Gastrocnemius medialis (tissue), 4 donors: ENCODE measurements around the gene CASKIN1. TPM values are rescaled to one million over a fixed set of nuclear protein-coding genes. Genes with fewer than 3 reads are reported as not detected.
A peak's percentile ranks its signal among the peaks of the same experiment; 100 is the strongest.
"Not testable (repeated sequence)": the region's sequence is repeated elsewhere in the genome, so short reads cannot be mapped to it uniquely, and the experiment has no call there.

ENCODE experiments used
- ATAC-seq, 2 donors: fragments of 150-250 bp; one replicate each; pipeline ENCODE4 v1.9.1; 2016
- DNase-seq, 2 donors: peaks; one replicate each; pipeline ENCODE4 v3.0.0-alpha.2; 2019
- H3K27ac ChIP-seq, 4 donors: fragments of 200-600 bp; sonication (generic); 1 replicate in 1 of 4; 2 replicates in 3 of 4; pipeline ENCODE4 v1.5.1; 2016 to 2018; ENCODE audit warnings: mild to moderate bottlenecking in 2 of 4, moderate library complexity in 1 of 4
- H3K27me3 ChIP-seq, 3 donors: fragments of 200-600 bp; sonication (generic) in 2 of 3; 1 replicate in 1 of 3; 2 replicates in 2 of 3; pipeline versions ENCODE4 v1.5.1 to v1.6.0; 2016 to 2019; ENCODE audit warnings: mild to moderate bottlenecking in 1 of 3, moderate library complexity in 1 of 3
- H3K36me3 ChIP-seq, 2 donors: fragments of 200-600 bp; sonication (generic) in 1 of 2; one replicate each; pipeline ENCODE4 v1.5.1; 2017 to 2018
- H3K4me1 ChIP-seq, 2 donors: fragments of 200-600 bp; sonication (generic) in 1 of 2; one replicate each; pipeline ENCODE4 v1.5.1; 2016 to 2017; ENCODE audit warnings: mild to moderate bottlenecking in 2 of 2
- H3K4me3 ChIP-seq, 4 donors: fragments of 200-600 bp; sonication (generic) in 3 of 4; 1 replicate in 1 of 4; 2 replicates in 3 of 4; pipeline ENCODE4 v1.5.1; 2016 to 2019; ENCODE audit warnings: mild to moderate bottlenecking in 2 of 4
- H3K9me3 ChIP-seq, 3 donors: fragments of 200-600 bp; sonication (generic) in 2 of 3; 1 replicate in 1 of 3; 2 replicates in 2 of 3; pipeline ENCODE4 v1.5.1; 2016 to 2019
- POLR2A ChIP-seq, 2 donors: fragments of 450-650 bp; IDR thresholded peaks; one replicate each; pipeline ENCODE4 v1.6.1; 2017; ENCODE audit warnings: antibody characterized with exemption in 2 of 2, mild to moderate bottlenecking in 2 of 2, moderate library complexity in 2 of 2
- in situ Hi-C, 4 donors: fragments of 200-750 bp; cut with MboI; loops; one replicate each; pipeline versions ENCODE4 v1.15.0 to v1.8.0; 2017; ENCODE audit warnings: low sequenced_read_pairs in 4 of 4
- intact Hi-C: fragments of 100-400 bp; cut with DNase I; formaldehyde crosslinking; loops from one replicate; pipeline ENCODE4 v1.15.1; 2023; ENCODE audit warnings: low total_unique reads
- total RNA-seq, 4 donors: library from RNA; depleted of rRNA; stranded (reverse); fragments of >200 nt; gene quantifications; one replicate each; pipeline versions ENCODE4 v1.1.0 to v1.2.3, GENCODE V29; 2016
- TF ChIP-seq, protein P1 (sequence below), 5 experiments: fragments of 450-650 bp in 3 of 5; fragments of 200-600 bp in 2 of 5; sonication (generic) in 2 of 5; IDR thresholded peaks in 4 of 5; conservative IDR thresholded peaks in 1 of 5; 1 replicate in 4 of 5; 2 replicates in 1 of 5; pipeline ENCODE4 v1.5.1; 2016 to 2019; ENCODE audit warnings: antibody characterized with exemption in 5 of 5, mild to moderate bottlenecking in 3 of 5, moderate library complexity in 3 of 5

The CASKIN1 gene
- total RNA-seq, 4 donors from 2014 or later, result 0.07 to 0.51 (median 0.10) TPM; not detected in 1

DNA sequence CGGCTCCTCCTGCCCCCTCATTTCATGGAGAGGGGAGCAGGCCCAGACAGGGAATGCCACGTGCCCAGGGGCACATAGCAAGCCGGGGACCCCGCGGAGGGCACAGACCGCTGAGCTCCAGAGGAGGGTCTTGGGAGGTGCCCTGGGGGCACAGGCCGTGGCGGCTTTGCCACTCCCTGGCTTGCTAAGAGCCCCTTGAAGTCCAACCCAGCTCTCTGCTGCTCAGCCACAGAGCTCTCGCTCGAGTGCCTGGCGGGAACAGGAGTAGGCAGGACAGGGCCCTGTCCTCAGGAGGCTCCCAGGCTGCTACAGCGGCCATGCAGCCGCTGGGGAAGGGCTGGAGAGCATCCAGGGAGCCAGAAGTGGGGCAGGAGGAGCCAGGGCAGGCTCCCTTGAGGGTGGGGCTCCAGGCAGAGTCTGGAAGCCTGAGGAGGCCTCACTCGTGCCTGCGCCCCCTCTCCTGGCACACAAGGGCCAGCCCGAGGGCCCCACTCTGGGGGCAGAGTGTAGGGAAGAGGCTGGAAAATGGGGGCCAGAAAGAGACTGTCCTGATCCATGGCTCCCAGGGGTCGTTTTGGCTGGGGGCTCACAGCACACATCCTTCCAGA is 52.4 kb downstream of the CASKIN1 start:
- H3K27ac ChIP-seq, result no peak overlapping the region
- TF ChIP-seq, protein P1, sequence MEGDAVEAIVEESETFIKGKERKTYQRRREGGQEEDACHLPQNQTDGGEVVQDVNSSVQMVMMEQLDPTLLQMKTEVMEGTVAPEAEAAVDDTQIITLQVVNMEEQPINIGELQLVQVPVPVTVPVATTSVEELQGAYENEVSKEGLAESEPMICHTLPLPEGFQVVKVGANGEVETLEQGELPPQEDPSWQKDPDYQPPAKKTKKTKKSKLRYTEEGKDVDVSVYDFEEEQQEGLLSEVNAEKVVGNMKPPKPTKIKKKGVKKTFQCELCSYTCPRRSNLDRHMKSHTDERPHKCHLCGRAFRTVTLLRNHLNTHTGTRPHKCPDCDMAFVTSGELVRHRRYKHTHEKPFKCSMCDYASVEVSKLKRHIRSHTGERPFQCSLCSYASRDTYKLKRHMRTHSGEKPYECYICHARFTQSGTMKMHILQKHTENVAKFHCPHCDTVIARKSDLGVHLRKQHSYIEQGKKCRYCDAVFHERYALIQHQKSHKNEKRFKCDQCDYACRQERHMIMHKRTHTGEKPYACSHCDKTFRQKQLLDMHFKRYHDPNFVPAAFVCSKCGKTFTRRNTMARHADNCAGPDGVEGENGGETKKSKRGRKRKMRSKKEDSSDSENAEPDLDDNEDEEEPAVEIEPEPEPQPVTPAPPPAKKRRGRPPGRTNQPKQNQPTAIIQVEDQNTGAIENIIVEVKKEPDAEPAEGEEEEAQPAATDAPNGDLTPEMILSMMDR (IDR thresholded peaks at IDR 0.05 in 4 of 5, conservative IDR thresholded peaks at IDR 0.05 in 1 of 5), result no peak
- TF ChIP-seq POLR2A (IDR thresholded peaks at IDR 0.05), result no peak
- peaks cover 9 to 23% of the 10 kb centered on the region in 2 donors for H3K4me1 ChIP-seq
- H3K36me3 ChIP-seq, result no peaks in the 10 kb centered on the region
- no peaks in the 10 kb centered on the region for H3K9me3 ChIP-seq
- intact Hi-C loops (no loop called here), in situ Hi-C loops (loop anchor here in 3 of 4 donors (5.0 to 10.0 kb wide), 3 partner anchors 122 to 132 kb away; partner anchors contain the start of gene NPW (in 1 of the 3))
- ATAC-seq (no peak), DNase-seq (no peak)
- no peaks in the 10 kb centered on the region for H3K27me3 ChIP-seq
- no peak overlapping the region for H3K4me3 ChIP-seq

DNA sequence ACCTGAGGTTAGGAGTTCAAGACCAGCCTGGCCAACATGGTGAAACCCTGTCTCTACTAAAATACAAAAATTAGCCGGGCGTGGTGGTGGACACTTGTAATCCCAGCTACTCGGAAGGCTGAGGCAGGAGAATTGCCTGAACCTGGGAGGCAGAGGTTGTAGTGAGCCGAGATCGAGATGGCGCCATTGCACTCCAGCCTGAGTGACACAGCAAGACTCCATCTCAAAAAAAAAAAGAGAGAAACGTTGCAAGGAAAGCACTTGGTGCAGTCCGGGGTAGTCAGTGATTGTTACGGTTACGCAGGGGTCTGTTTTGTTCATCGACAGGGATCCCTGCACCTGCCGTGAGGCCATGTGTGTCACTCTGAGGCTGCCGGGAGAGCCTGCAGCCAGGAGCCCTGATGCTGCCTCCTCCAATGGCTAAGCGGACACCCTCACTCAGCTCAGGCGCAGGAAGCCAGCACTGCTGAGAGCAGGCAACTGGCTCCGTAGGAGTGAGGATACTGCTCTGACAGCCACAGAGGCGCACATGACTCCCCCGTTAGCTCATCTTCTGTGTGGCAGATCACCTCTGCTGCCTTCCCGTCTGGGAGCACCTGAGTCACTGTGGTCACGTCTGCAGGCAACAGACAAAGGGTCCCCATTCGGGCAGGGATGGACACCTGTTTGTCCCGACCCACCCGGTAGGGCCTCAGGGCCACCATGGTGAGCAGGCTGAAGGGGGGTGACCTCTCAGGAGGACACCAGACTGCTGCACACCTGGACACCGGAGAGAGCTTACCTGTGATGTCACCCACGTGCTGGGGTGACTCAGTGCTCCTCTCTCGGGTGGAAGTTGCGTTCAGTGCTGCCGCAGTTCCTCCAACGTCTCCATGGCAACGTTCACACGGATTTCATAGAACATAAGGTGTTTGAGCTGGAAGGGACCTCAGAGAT is 53.2 kb downstream of the CASKIN1 start:
- in situ Hi-C loops (loop anchor here in 3 of 4 donors (5.0 to 10.0 kb wide), 3 partner anchors 121 to 131 kb away; partner anchors contain the start of gene NPW (in 1 of the 3)), intact Hi-C loops (no loop called here)
- DNase-seq, result no peak
- Histone ChIP-seq H3K9me3 (no peaks in the 10 kb centered on the region), H3K27ac (no peak overlapping the region), H3K4me1 (peaks cover 6 to 18% of the 10 kb centered on the region in 2 donors), H3K4me3 (no peak overlapping the region), H3K36me3 (no peaks in the 10 kb centered on the region), H3K27me3 (no peaks in the 10 kb centered on the region)
- TF ChIP-seq, protein P1 (IDR thresholded peaks at IDR 0.05 in 4 of 5, conservative IDR thresholded peaks at IDR 0.05 in 1 of 5), result no peak
- no peak for TF ChIP-seq POLR2A (IDR thresholded peaks at IDR 0.05)
- no peak for ATAC-seq

DNA sequence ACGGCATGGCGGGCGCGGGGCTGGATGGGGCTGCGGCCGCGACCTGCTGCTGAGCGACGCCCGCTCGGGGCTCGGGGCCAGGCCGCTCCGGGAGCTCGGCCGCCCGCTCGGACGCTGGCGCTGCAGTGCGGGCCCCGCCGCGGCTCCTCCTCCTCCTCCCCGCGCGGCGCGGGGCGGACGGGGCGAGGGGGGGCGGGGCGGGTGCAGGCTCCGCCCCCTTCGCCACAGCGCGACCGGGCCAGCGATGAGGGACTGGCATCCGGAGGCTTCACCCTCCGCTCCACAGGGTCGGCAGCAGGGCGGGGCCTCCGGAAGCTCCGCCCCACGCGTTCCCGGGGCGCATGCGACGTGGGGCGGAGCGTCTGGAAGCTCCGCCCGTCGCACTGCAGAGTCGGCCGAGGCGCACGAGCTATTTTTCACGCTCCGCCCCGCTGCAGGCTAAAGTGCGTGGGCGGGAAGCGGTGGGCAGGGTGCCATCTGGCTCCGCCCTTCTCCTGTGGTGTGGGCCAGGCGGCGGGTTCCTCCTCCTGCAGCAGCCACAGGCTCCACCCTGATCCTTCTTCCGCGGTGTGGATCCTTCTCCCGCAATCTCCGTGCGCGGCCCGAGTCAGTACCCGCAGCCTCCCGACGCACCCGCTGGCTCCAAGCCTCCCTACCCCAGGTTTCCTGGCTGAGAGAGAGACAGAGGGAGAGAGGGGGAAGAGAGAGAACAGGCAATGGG is 60.5 kb downstream of the CASKIN1 start, which contains the start of gene PKD1:
TSS of gene PKD1 (minus strand) at position 129 of the 721 bp plus-strand sequence. CDS start 209 bp downstream, outside the sequence.
- H3K9me3 ChIP-seq, H3K27me3 ChIP-seq, H3K36me3 ChIP-seq, intact Hi-C loops: not testable (repeated sequence)
- peak; percentile 55 to 78 for ATAC-seq
- Histone ChIP-seq H3K27ac (peak within 1 kb of the TSS; percentile 86 to 93 (median 90)), H3K4me1 (peaks cover 13 to 38% of the 10 kb centered on the region in 2 donors), H3K4me3 (peak within 1 kb of the TSS; percentile 52 to 75 (median 67))
- in situ Hi-C loops, result loop anchor here in 1 of 4 donors (5.0 kb wide), 1 partner anchor 124 kb away; no protein-coding TSS in a partner anchor
- peak; percentile 72 to 81 for TF ChIP-seq POLR2A (IDR thresholded peaks at IDR 0.05)
- DNase-seq, result peak; percentile 93 to 98

DNA sequence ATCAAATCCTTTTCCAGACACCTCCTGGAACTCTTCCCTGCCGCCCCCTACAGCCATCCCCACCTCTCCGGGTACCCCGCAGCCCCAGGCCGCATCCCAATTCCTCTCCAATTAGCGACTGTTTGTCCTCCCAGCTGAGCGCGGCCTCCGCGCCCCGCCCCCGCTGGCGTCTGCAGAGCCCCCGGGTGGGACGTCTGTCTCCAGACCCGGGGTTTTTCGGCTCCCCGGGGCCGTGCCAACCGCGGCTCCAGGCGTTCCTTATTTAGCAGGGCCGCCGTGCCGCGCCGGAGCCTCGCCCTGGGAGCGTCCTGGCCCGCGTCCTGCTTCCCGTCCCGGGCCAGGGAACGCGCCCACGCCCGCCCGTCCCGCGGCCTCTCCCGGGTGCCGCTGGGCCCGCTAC is 61.3 kb downstream of the CASKIN1 start:
- intact Hi-C loops, H3K9me3 ChIP-seq, ATAC-seq, H3K27me3 ChIP-seq, H3K36me3 ChIP-seq: not testable (repeated sequence)
- in situ Hi-C loops, result loop anchor here in 1 of 4 donors (5.0 kb wide), 1 partner anchor 123 kb away; no protein-coding TSS in a partner anchor
- peak overlapping the region; percentile 52 to 75 (median 67) for H3K4me3 ChIP-seq
- DNase-seq, result peak in 1 of 2 donors; percentile 74
- H3K4me1 ChIP-seq, result peaks cover 16 to 40% of the 10 kb centered on the region in 2 donors
- peak overlapping the region; percentile 86 to 93 (median 90) for H3K27ac ChIP-seq

DNA sequence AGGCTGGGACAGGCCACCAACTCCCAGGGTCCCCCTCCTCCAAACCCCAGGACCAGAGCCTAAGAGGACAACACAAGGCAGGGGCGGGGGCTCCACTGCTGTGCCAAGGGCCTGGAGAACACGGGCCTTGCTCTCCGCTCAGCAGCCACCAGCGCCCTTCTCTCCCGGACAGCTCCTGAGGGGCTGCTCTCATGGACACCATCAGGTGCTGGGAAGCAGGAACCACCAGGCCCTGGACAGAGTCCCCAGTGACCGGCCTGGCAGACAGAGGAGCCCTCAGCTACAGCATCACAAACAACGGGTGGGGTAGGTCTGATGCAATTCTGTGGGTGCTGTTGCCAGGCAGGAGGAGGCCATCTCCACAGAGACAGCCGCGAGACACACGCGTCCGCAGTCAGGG is 62.6 kb downstream of the CASKIN1 start:
- H3K9me3 ChIP-seq, intact Hi-C loops, ATAC-seq, H3K36me3 ChIP-seq, H3K27me3 ChIP-seq, in situ Hi-C loops: not testable (repeated sequence)
- peaks cover 18 to 51% of the 10 kb centered on the region in 2 donors for H3K4me1 ChIP-seq
- peak overlapping the region; percentile 15 to 37 (median 26) for H3K4me3 ChIP-seq
- H3K27ac ChIP-seq, result peak overlapping the region; percentile 84 to 88 (median 86)
- peak in 1 of 2 donors; percentile 80 for DNase-seq

DNA sequence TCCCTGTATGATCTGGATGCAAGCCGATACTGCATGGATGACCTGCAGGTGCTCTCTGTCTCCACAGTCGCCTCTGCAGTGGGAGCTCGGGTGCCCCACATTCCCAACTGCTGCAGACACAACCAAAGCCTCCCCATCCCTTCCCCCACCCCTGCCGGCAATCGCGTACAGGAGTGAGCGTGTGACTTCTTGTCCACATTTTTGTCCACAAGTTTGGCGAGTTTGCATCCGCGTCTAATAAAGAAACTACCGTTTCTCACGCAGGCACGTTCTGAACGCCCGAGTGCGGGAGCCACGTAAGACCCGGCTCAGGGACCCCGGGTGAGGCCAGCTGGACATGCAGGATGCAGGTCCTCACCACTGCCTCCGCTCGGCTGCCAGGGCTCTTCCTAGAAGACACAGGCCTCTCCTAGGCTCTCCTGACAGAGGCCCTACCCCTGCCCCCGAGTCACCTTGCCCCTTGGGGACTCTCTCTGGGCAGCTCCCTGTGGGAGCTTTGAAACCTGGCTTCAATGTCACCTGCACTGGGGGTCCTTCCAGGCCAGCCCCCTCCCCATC is 66.4 kb downstream of the CASKIN1 start:
- H3K4me1 ChIP-seq, result peaks cover 46 to 72% of the 10 kb centered on the region in 2 donors
- H3K27ac ChIP-seq, result peak overlapping the region; percentile 81 to 91 (median 85)
- H3K4me3 ChIP-seq, result peak overlapping the region in 1 of 4 donors; percentile 13
- intact Hi-C loops, H3K36me3 ChIP-seq, DNase-seq, H3K9me3 ChIP-seq, H3K27me3 ChIP-seq, ATAC-seq, in situ Hi-C loops: not testable (repeated sequence)

DNA sequence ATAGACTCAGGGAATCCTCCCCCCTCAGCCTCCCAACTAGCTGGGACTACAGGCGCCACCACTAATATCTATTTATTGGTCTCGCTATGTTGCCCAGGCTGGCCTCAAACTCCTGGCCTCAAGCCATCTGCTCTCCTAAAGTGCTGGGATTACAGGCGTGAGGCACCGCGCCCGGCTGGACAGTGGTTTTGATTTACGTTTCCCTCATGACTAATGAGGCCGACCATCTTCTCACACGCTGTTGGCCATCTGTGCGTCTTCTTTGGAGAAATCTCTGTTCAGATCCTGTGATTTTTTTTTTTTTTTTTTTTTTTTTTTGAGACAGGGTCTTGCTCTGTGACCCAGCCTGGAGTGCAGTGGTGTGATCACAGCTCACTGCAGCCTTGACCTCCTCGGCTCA is 67.2 kb downstream of the CASKIN1 start:
- H3K27me3 ChIP-seq, H3K9me3 ChIP-seq, H3K4me3 ChIP-seq, in situ Hi-C loops, H3K36me3 ChIP-seq, intact Hi-C loops: not testable (repeated sequence)
- Histone ChIP-seq H3K4me1 (peaks cover 52 to 78% of the 10 kb centered on the region in 2 donors), H3K27ac (peak overlapping the region; percentile 81 to 91 (median 85))
- peak; percentile 36 to 37 for ATAC-seq
- peak in 1 of 2 donors; percentile 81 for DNase-seq

DNA sequence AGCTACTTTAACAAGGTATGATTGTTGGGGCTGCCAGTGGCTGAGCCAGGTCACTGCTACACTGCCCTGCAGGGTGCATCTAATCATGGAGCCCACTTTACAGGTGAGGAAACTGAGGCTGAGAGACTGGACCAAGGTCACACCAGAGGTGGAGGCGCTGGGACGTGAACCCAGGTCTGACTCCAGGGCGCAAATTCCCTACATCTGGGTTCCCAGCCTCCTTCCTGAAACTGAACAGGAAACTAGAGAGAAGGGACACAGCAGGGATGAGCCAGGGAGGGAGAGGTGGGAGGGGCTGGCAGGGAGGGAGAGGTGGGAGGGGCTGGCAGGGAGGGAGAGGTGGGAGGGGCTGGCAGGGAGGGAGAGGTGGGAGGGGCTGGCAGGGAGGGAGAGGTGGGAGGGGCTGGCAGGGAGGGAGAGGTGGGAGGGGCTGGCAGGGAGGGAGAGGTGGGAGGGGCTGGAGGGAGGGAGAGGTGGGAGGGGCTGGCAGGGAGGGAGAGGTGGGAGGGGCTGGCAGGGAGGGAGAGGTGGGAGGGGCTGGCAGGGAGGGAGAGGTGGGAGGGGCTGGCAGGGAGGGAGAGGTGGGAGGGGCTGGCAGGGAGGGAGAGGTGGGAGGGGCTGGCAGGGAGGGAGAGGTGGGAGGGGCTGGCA is 68.7 kb downstream of the CASKIN1 start:
- H3K27me3 ChIP-seq, in situ Hi-C loops, H3K36me3 ChIP-seq, H3K9me3 ChIP-seq, intact Hi-C loops: not testable (repeated sequence)
- Histone ChIP-seq H3K4me3 (peak overlapping the region in 2 of 4 donors; percentile 2 to 13), H3K27ac (peak overlapping the region; percentile 98 to 100 (median 98)), H3K4me1 (peaks cover 55 to 86% of the 10 kb centered on the region in 2 donors)
- peak; percentile 10 to 22 for ATAC-seq
- peak in 1 of 2 donors; percentile 62 for DNase-seq
